Heart left ventricle (tissue), 13 donors: Measurements from ENCODE around the gene FBXW7.

Experiments
- CTCF ChIP-seq, 12 donors: fragments of 200-600 bp; sonication (generic) in 4 of 12; IDR thresholded peaks; one replicate each; pipeline versions ENCODE4 v1.5.0 to v1.8.0; 2018 to 2022; ENCODE audit warnings: antibody characterized with exemption in 12 of 12, mild to moderate bottlenecking in 5 of 12
- POLR2A ChIP-seq, 2 donors: fragments of 450-650 bp; IDR thresholded peaks; one replicate each; pipeline ENCODE4 v1.6.1; 2017; ENCODE audit warnings: antibody characterized with exemption in 2 of 2, mild to moderate bottlenecking in 2 of 2, moderate library complexity in 2 of 2
- donor health status: ischemic (EF 13 %, LVEDD 7.1; RV severe dilation, severe dysfunction).
- donor health status: DM: no; HTN: yes; CAD: no.
- donor health status: DM: no; HTN: no; CAD: no.
- donor health status: ischemic (EF 25% LVEDD 6.9; RV normal size, moderate dysfunction).
- donor health status: ischemic (EF 25% LVEDD 5.7; RV mildly dilated, moderate dysfunction).
- donor health status: ischemic (EF 35%, LVEDD 5.7; RV mildly dilated, moderate dysfunction).
- donor health status: nonischemic (EF 11% LVEDD 7.7; RV severe dilation, severe dysfunction).
- donor health status: DM: yes; HTN: yes; CAD: no.
- donor health status: PGD.
- donor health status: ischemic (EF 29% LVEDD 5.4; RV normal size, mild dysfunction).
- donor health status: nonischemic (EF 23%, LVEDD 6.1; RV moderate dilation, normal function).

DNA sequence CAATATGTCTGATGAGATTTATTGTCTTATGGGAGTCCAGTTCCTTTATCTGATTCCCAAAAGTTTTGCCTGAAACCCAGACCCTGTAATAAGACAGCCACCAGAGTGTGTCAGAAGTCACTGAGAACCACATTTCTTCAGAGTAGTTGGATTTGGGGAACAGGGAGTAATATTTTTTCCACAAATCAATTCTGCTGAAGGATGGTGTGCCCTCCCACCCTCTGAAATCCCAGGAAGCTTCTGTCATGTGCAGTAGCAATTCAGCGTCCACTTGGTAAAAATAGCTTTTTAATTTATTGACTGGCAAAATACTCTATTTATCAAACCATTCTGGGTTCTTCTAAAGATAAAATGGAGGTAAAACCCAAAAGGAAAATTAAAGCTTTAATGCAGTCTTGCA, 229.4 kb downstream of the FBXW7 start:
- TF ChIP-seq CTCF (IDR thresholded peaks at IDR 0.05) (no peak), POLR2A (IDR thresholded peaks at IDR 0.05) (no peak)
